GM04504 (cell line): ENCODE measurements around the gene DPEP3.
"Not testable (repeated sequence)": the region's sequence is repeated elsewhere in the genome, so short reads cannot be mapped to it uniquely, and the experiment has no call there.

Experiments used
- DNase-seq: peaks from one replicate; pipeline ENCODE4 v3.0.0-alpha.2; 2012; ENCODE audit warnings: low read depth

Gene DPEP3, protein sequence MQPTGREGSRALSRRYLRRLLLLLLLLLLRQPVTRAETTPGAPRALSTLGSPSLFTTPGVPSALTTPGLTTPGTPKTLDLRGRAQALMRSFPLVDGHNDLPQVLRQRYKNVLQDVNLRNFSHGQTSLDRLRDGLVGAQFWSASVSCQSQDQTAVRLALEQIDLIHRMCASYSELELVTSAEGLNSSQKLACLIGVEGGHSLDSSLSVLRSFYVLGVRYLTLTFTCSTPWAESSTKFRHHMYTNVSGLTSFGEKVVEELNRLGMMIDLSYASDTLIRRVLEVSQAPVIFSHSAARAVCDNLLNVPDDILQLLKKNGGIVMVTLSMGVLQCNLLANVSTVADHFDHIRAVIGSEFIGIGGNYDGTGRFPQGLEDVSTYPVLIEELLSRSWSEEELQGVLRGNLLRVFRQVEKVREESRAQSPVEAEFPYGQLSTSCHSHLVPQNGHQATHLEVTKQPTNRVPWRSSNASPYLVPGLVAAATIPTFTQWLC

GRCh38 chr16:67979955-67980678, at the start of gene DPEP3:
Gene DPEP3 (minus strand): TSS chr16:67980499. CDS start chr16:67980380, 119 bp downstream.
- no peak for DNase-seq

- DNase-seq: no peak
Measured at GRCh38 chr16:68028996-68029395, 48.7 kb upstream of the DPEP3 start.

- peak; percentile 77 for DNase-seq
Measured at GRCh38 chr16:68022728-68023537, 42.6 kb upstream of the DPEP3 start, which contains the start of the genes DDX28 and DUS2. Gene DDX28 (minus strand): TSS chr16:68023232. CDS start chr16:68023202, 30 bp downstream. Gene DUS2 (plus strand): TSS chr16:68023284. CDS start chr16:68038024, 14,740 bp downstream.

GRCh38 chr16:68022278-68022727, 42.0 kb upstream of the DPEP3 start:
- DNase-seq: no peak

DNA sequence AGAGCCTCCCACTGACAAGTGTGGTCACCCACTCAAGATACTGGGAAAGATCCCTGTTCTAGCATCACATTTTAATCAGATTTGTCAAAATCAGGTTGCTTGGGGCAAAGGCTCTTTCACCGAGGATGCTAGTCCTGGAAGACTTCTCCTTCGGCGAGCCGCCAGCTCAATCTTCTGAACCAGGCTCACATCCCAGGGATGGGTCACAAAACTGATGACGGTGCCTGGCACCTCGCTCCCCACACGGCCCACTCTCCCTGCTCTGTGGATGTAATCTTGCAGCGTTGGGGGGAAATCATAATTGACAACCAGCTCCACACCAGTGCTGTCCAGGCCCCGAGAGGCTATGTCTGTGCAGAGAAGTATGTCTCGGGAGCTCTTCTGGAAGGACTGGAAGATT, 41.2 kb upstream of the DPEP3 start:
- DNase-seq: no peak

- DNase-seq: no peak
Measured at GRCh38 chr16:68019167-68019680, 38.9 kb upstream of the DPEP3 start.

DNA sequence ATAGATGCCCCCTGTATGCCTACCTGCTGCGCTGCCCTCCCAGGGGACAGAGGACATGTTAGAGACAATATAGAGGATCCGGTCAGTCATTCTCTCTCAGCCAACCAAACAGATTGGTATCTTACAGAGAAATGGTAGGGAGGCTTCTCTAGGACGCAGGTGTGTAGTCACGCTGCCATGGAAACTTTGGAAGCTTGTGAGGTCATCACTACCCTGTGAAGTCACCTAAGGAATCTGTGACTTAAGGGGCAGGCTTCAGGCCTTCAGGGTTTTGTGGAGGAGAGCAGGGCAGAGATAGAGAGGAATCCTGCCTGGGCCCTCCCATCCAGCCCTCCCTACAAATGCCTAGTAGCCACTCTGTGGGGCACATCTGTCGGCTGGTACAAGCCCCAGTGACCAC, 35.4 kb upstream of the DPEP3 start, which contains the start of gene DPEP2NB:
TSS of gene DPEP2NB (minus strand) at position 231 of the 400 bp plus-strand sequence. CDS start at position 90, 141 bp downstream.
- no peak for DNase-seq

GRCh38 chr16:68013440-68013839, 33.1 kb upstream of the DPEP3 start:
- DNase-seq: no peak

DNA sequence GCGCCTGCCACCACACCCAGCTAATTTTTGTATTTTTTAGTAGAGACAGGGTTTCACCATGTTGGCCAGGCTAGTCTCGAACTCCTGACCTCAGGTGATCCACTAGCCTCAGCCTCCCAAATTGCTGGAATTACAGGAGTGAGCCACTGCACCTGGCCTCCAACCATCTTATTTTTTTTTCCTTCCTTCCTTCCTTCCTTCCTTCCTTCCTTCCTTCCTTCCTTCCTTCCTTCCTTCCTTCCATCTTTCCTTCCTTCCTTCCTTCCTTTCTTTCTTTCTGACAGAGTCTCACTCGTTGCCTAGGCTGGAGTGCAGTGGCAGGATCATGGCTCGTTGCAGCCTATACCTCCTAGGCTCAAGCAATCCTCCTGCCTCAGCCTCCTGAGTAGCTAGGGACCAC, 29.6 kb upstream of the DPEP3 start:
- not testable (repeated sequence) for DNase-seq

- DNase-seq: no peak
Measured at GRCh38 chr16:68009157-68009735, 28.9 kb upstream of the DPEP3 start.

- no peak for DNase-seq
Measured at GRCh38 chr16:68005786-68006286, 25.5 kb upstream of the DPEP3 start.

DNA sequence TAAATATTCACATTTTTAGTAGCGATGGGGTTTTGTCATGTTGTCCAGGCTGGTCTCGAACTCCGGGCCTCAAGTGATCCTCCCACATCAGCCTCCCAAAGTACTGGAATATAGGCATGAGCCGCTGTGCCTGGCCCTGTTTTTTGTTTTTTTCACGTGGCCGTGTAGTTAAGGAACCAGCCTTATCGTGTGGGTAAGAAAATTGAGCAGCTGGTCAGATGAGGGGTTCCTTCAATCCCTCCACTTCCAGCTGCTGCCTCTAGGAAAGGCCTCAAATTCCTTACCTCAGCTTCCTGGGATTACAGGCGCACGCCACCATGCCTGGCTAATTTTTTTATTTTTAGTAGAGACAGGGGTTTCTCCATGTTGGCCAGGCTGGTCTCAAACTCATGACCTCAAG, 24.9 kb upstream of the DPEP3 start:
- DNase-seq: no peak

DNA sequence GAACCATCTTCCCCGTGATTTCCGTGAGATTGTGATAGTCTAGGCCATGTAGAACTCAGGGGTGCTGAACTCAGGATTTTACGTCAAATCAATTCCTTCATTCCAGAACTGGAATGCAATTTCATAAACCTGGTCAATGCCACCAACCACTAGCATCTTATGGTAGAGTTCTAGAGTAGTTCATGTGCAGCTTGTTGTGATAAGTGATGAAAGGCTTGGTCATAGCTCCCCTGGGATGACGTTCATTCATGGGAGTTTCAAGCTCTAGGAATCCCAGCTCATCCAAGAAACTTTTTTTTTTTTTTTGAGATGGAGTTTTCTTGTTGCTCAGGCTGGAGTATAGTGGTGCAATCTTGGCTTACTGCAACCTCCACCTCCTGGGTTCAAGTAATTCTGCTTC, 22.7 kb upstream of the DPEP3 start:
- no peak for DNase-seq

- no peak for DNase-seq
Measured at GRCh38 chr16:68000450-68000849, 20.2 kb upstream of the DPEP3 start.

DNA sequence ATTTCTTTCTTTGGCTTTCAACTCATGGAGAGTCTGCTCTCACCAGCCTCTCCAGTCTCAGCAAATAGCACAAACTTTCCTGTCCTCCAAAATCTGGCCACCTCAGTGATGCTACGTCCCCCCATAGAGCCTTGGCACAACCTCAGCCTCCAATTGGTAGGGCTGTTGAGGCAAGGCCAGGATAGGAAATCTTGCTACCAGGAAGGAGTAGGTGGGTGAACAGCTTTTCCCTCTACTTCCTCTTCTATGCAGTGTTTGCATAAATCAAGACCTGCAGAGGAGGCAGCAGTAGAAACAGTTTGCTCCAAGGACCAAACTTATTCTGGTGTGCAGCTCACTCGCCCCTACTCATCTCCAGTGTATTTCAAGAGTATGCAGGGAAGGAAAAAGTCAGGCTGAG, 19.7 kb upstream of the DPEP3 start:
- no peak for DNase-seq

GRCh38 chr16:67998779-67999688, 18.7 kb upstream of the DPEP3 start, which contains the start of gene DPEP2:
Gene DPEP2 (minus strand): TSS chr16:67999484. CDS start chr16:67993212, 6,272 bp downstream.
- DNase-seq: not testable (repeated sequence)

DNA sequence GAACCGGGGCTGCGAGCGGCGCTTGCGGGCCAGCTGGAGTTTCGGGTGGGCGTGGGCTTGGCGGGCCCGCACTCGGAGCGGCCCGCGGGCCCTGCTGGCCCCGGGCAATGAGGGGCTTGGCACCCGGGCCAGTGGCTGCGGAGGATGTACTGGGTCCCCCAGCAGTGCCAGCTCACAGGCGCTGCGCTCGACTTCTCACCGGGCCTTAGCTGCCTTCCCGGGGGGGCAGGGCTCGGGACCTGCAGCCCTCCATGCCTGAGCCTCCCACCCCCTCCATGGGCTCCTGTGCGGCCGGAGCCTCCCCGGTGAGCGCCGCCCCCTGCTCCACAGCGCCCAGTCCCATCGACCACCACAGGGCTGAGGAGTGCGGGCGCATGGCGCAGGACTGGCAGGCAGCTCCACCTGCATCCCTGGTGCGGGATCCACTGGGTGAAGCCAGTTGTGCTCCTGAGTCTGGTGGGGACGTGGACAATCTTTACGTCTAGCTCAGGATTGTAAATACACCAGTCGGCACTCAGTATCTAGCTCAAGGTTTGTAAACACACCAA, 18.0 kb upstream of the DPEP3 start:
- not testable (repeated sequence) for DNase-seq

GRCh38 chr16:67996666-67997065, 16.4 kb upstream of the DPEP3 start:
- DNase-seq: no peak

GRCh38 chr16:67995423-67995822, 15.1 kb upstream of the DPEP3 start:
- DNase-seq: no peak

DNA sequence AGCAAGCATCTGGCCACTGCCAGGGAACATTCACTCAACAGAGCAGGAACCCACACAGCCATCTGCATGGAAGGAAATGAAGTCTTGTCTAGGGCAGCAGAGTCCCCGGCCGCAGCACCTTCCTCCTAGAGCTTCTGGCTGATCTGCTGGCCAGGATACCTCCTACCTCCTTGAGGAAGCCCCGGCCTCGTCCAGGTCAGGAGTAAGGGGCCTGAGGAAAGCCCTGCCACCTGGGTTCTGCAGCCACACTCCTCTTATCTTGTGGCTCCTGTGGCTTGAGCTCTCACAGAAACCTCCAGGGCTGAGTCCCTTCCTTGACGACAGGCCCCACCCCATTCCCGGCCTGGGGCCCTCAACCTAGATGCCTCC, 13.7 kb upstream of the DPEP3 start:
- not testable (repeated sequence) for DNase-seq
